GM19099 (cell line): ENCODE measurements around the gene ATF4.

ENCODE experiments used
- POLR2A ChIP-seq: IDR thresholded peaks from 3 replicates; pipeline ENCODE4 v1.6.1; 2011; ENCODE audit warnings: low read depth; ENCODE audit not compliant: insufficient read length; ENCODE audit errors: extremely low read depth

Gene ATF4

GRCh38 chr22:39497429-39497828 is 22.9 kb upstream of the ATF4 start:
- no peak for TF ChIP-seq POLR2A

- TF ChIP-seq POLR2A, result no peak
Measured at GRCh38 chr22:39498368-39498767, 22.0 kb upstream of the ATF4 start.

- no peak for TF ChIP-seq POLR2A
Measured at GRCh38 chr22:39498802-39499201, 21.6 kb upstream of the ATF4 start.

- TF ChIP-seq POLR2A, result no peak
Measured at GRCh38 chr22:39500101-39500500, 20.3 kb upstream of the ATF4 start.

GRCh38 chr22:39501644-39502108 is 18.7 kb upstream of the ATF4 start:
- TF ChIP-seq POLR2A, result no peak

GRCh38 chr22:39502109-39502788 is 18.1 kb upstream of the ATF4 start, which contains the start of gene MIEF1:
Gene MIEF1 (plus strand): TSS chr22:39502290. CDS start chr22:39511295, 9,005 bp downstream.
- TF ChIP-seq POLR2A, result peak; percentile 78

- TF ChIP-seq POLR2A, result no peak
Measured at GRCh38 chr22:39502789-39503409, 17.5 kb upstream of the ATF4 start.

GRCh38 chr22:39503630-39504029 is 16.7 kb upstream of the ATF4 start:
- no peak for TF ChIP-seq POLR2A

- TF ChIP-seq POLR2A, result no peak
Measured at GRCh38 chr22:39504071-39504470, 16.3 kb upstream of the ATF4 start.

GRCh38 chr22:39508393-39508792 is 12.0 kb upstream of the ATF4 start:
- TF ChIP-seq POLR2A, result no peak

GRCh38 chr22:39510529-39511149 is 9.7 kb upstream of the ATF4 start:
- no peak for TF ChIP-seq POLR2A

- TF ChIP-seq POLR2A, result no peak
Measured at GRCh38 chr22:39511226-39511625, 9.1 kb upstream of the ATF4 start.

- no peak for TF ChIP-seq POLR2A
Measured at GRCh38 chr22:39512026-39512425, 8.3 kb upstream of the ATF4 start.

GRCh38 chr22:39513791-39514190 is 6.6 kb upstream of the ATF4 start:
- TF ChIP-seq POLR2A, result no peak

- TF ChIP-seq POLR2A, result no peak
Measured at GRCh38 chr22:39514373-39514973, 5.9 kb upstream of the ATF4 start.
